K562 (cell line): ENCODE data around the gene LGR6. TPM values are rescaled to one million over a fixed set of nuclear protein-coding genes. Genes with fewer than 3 reads are reported as not detected.

Source experiments
- ATAC-seq: fragments of 200-7000 bp; cut with Tn5 transposase; 3 replicates; pipeline ENCODE4 v1.9.1; 2020; ENCODE audit warnings: moderate library complexity
- BruUV-seq: library from RNA; stranded (reverse); fragments of 400-500 nt; replicated peaks from 2 replicates; lab custom pipeline; 2021; lab: Mats Ljungman, UMichigan
- CTCF ChIA-PET: fragments of 300-600 bp; formaldehyde crosslinking; extraction: SDS; loops from one replicate; lab custom pipeline; 2021; ENCODE audit warnings: low intra/inter-chr PET ratio; lab: Yijun Ruan, JAX
- POLR2A ChIA-PET: fragments of 300-600, 350-650 bp; sonication (Branson Sonifier 250); formaldehyde crosslinking; extraction: SDS; loops from one replicate; lab custom pipeline; 2021; ENCODE audit warnings: antibody characterized with exemption, inconsistent platforms; lab: Yijun Ruan, JAX
- DNase-seq, 4 experiments: peaks; one replicate each; pipeline versions ENCODE4 v3.0.0 to v3.0.0-alpha.2; 2011 to 2018; ENCODE audit warnings: low spot score in 3 of 4, mixed read lengths in 3 of 4; ENCODE audit errors: extremely low read depth in 1 of 4
- FAIRE-seq: peaks from 2 replicates; lab custom pipeline; 2011; peaks lifted over from hg19 to GRCh38; lab: Jason Lieb, UNC
- H2AFZ ChIP-seq: 2 replicates; pipeline ENCODE4 v1.6.0; 2011; ENCODE audit warnings: low read depth, low read length, control low read depth, inconsistent platforms
- H3K27ac ChIP-seq: fragments of 200-600 bp; 3 replicates; pipeline ENCODE4 v1.8.0; 2011; ENCODE audit warnings: low read depth, mild to moderate bottlenecking, control low read depth, inconsistent platforms, low read length, moderate library complexity, mixed read lengths; ENCODE audit errors: extremely low read depth
- H3K27me3 ChIP-seq, 2 experiments: fragments of 300-600 bp in 1 of 2; 2 replicates in 1 of 2; 3 replicates in 1 of 2; pipeline versions ENCODE4 v1.6.0 to v1.8.0; 2011; ENCODE audit warnings: inconsistent platforms in 2 of 2, low read length in 2 of 2, mild to moderate bottlenecking in 1 of 2, mixed read lengths in 1 of 2, moderate library complexity in 1 of 2; ENCODE audit not compliant: control insufficient read depth in 2 of 2, insufficient read depth in 2 of 2
- H3K36me3 ChIP-seq: fragments of 300-600 bp; 3 replicates; pipeline ENCODE4 v1.8.0; 2011; ENCODE audit warnings: mild to moderate bottlenecking, low read length, inconsistent platforms; ENCODE audit not compliant: control insufficient read depth, insufficient read depth
- H3K4me1 ChIP-seq, 2 experiments: fragments of 200-600 bp in 1 of 2; replicated peaks in 1 of 2; 2 replicates in 1 of 2; 3 replicates in 1 of 2; pipeline versions ENCODE4 v1.5.1 to v1.8.0; 2011; ENCODE audit warnings: inconsistent platforms in 2 of 2, low read length in 2 of 2, mild to moderate bottlenecking in 1 of 2, mixed read lengths in 1 of 2, moderate library complexity in 1 of 2; ENCODE audit not compliant: control insufficient read depth in 2 of 2, insufficient read depth in 2 of 2
- H3K4me2 ChIP-seq: 2 replicates; pipeline ENCODE4 v1.6.1; 2011; ENCODE audit warnings: low read length, control low read depth, inconsistent platforms, mixed read lengths; ENCODE audit not compliant: insufficient read depth
- H3K4me3 ChIP-seq: fragments of 200-600 bp; sonication (generic), shearing (Covaris generic); 2 replicates; pipeline ENCODE4 v1.5.1; 2016; ENCODE audit warnings: control low read depth, inconsistent platforms
- H3K79me2 ChIP-seq: fragments of 200-600 bp; 3 replicates; pipeline ENCODE4 v1.8.0; 2011; ENCODE audit warnings: low read length, inconsistent platforms; ENCODE audit not compliant: control insufficient read depth, insufficient read depth
- H3K9ac ChIP-seq, 2 experiments: 2 replicates each; pipeline versions ENCODE4 v1.6.0 to v1.6.1; 2011; ENCODE audit warnings: low read depth in 2 of 2, low read length in 2 of 2, control low read depth in 1 of 2, inconsistent platforms in 1 of 2, mild to moderate bottlenecking in 1 of 2, mixed read lengths in 1 of 2; ENCODE audit not compliant: insufficient read depth in 1 of 2
- H3K9me1 ChIP-seq: one replicate; pipeline ENCODE4 v1.6.0; 2011; ENCODE audit warnings: inconsistent platforms, mild to moderate bottlenecking, low read length, moderate library complexity; ENCODE audit not compliant: control insufficient read depth, insufficient read depth
- H3K9me3 ChIP-seq: replicated peaks from 2 replicates; pipeline ENCODE4 v1.5.1; 2011; ENCODE audit warnings: low read depth, low read length, inconsistent platforms; ENCODE audit not compliant: control insufficient read depth, insufficient read depth
- H4K20me1 ChIP-seq: replicated peaks from 2 replicates; pipeline ENCODE4 v1.6.1; 2011; ENCODE audit warnings: low read length, inconsistent platforms, mixed read lengths; ENCODE audit not compliant: control insufficient read depth, insufficient read depth
- POU5F1 ChIP-seq: fragments of 150-350 bp; IDR thresholded peaks from 2 replicates; pipeline ENCODE4 v1.6.1; 2014; ENCODE audit warnings: borderline replicate concordance, low read length, low read depth, mild to moderate bottlenecking; ENCODE audit not compliant: partially characterized antibody
- RAD51 ChIP-seq: fragments of 450-650 bp; IDR thresholded peaks from 2 replicates; pipeline ENCODE4 v1.7.1; 2016; ENCODE audit warnings: low read depth, mild to moderate bottlenecking, borderline replicate concordance
- SPI1 ChIP-seq: IDR thresholded peaks from 2 replicates; pipeline ENCODE4 v1.6.1; 2011; ENCODE audit warnings: low read depth, low read length, control low read depth, borderline replicate concordance
- ZFP30 ChIP-seq: fragments of 250-450 bp; sonication (Bioruptor Pico); IDR thresholded peaks from 2 replicates; pipeline ENCODE4 v1.8.0; 2022; ENCODE audit warnings: moderate library complexity, mild to moderate bottlenecking, inconsistent platforms, borderline replicate concordance
- ZNF263 ChIP-seq: sonication (generic); formaldehyde crosslinking; IDR thresholded peaks from 2 replicates; pipeline ENCODE4 v1.8.0; 2022; ENCODE audit warnings: mild to moderate bottlenecking, missing genetic modification reagents, borderline replicate concordance
- ZNF311 ChIP-seq: fragments of 250-450 bp; sonication (Bioruptor Pico); IDR thresholded peaks from 2 replicates; pipeline ENCODE4 v1.4.0; 2020; ENCODE audit warnings: mild to moderate bottlenecking, moderate library complexity
- ZNF699 ChIP-seq: fragments of 250-450 bp; sonication (Bioruptor Pico); IDR thresholded peaks from 2 replicates; pipeline ENCODE4 v1.8.0; 2021; ENCODE audit warnings: mild to moderate bottlenecking, moderate library complexity; ENCODE audit not compliant: insufficient replicate concordance
- WGBS: fragments of 100-300 bp; shearing (Covaris generic); methylation state at CpG from one replicate; pipeline ENCODE4 v1.1.6; 2016; ENCODE audit warnings: low coverage, mixed read lengths; ENCODE audit not compliant: insufficient coverage; ENCODE audit errors: missing lambda C conversion rate; 5-methylcytosine and 5-hydroxymethylcytosine counted together
- in situ Hi-C: fragments of 300-500 bp; cut with MboI; formaldehyde crosslinking; loops from 4 replicates; pipeline ENCODE4 v1.15.0; 2018; ENCODE audit warnings: inconsistent platforms, mixed read lengths
- intact Hi-C: fragments of 100-400 bp; cut with micrococcal nuclease; formaldehyde crosslinking; loops from 2 replicates; pipeline ENCODE4 v1.14.2; 2022
- polyA plus RNA-seq, 8 experiments: library from polyadenylated mRNA; depleted of rRNA in 4 of 8; stranded (reverse) in 5 of 8; unstranded in 3 of 8; fragments of >200 nt; fragmentation: Nextera tagmentation in 2 of 8; fragmentation: Illumina TruSeq in 1 of 8; extraction: Ambion mirVana in 2 of 8; extraction: Trizol in 1 of 8; gene quantifications; 2 replicates each; pipeline versions ENCODE4 v1.2.1 to v1.2.3, GENCODE V29; 2011 to 2014; ENCODE audit warnings: inconsistent platforms in 1 of 8, missing spikeins in 1 of 8
- total RNA-seq, 7 experiments: library from RNA; depleted of rRNA in 6 of 7; stranded (reverse); fragments of >200 nt in 6 of 7; fragmentation: Illumina TruSeq in 2 of 7; extraction: Trizol in 2 of 7; gene quantifications; 2 replicates each; pipeline versions ENCODE4 v1.2.1 to v1.2.3, GENCODE V29; 2011 to 2021; ENCODE audit warnings: low replicate concordance in 1 of 7

LGR6 gene
- total and polyA plus RNA-seq, 9 of the 15 experiments (the other 6 are each of a cell fraction or from before 2014, with no cell fraction given): 0.01 to 0.54 (median 0.17) TPM; not detected in 1

DNA sequence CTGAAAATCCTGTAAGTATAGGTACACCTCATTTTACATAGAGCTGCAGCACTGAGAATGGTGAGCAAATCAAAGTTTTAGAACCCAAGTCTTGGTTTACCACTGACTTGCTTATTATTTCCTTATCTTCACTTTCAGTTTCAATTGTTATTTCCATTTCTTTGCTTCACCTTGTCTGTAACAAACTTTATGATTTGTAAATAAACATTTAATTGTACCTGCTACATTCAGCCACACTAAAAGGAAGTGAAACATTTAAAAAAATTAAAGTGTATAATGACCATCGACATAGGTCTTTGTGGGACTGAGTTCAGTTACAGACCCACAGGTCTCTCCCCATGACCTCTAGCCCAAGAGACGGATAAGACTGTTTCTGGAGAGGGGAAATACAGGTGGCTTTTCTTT lies 34.4 kb downstream of the LGR6 start:
- H3K9ac ChIP-seq: no peak overlapping the region
- peaks cover 59 to 74% of the 10 kb centered on the region in 2 experiments for H3K27me3 ChIP-seq
- intact Hi-C loops: no loop called here
- H4K20me1 ChIP-seq: peaks cover 4% of the 10 kb centered on the region; the same call in 1 of the 2 replicates
- ChIA-PET CTCF (no interaction called here), POLR2A (no interaction called here)
- H2AFZ ChIP-seq: no peak overlapping the region
- H3K27ac ChIP-seq: no peak overlapping the region
- no peaks in the 10 kb centered on the region for H3K9me1 ChIP-seq
- in situ Hi-C loops: no loop called here
- H3K4me3 ChIP-seq: no peak overlapping the region
- DNase-seq: no peak
- H3K79me2 ChIP-seq: no peaks in the 10 kb centered on the region
- WGBS: 0% methylated on average over 2 of the region's 2 CpGs
- no TSS peak for BruUV-seq
- no peaks in the 10 kb centered on the region for H3K4me1 ChIP-seq
- H3K4me2 ChIP-seq: no peak overlapping the region
- no peak for TF ChIP-seq ZFP30 (CRISPR knock-in tag)
- no peak for TF ChIP-seq POU5F1
- no peak for TF ChIP-seq ZNF699 (CRISPR knock-in tag)
- TF ChIP-seq RAD51: no peak
- no peak for TF ChIP-seq SPI1
- TF ChIP-seq ZNF263 (CRISPR knock-in tag): no peak
- no peak for TF ChIP-seq ZNF311 (CRISPR knock-in tag)
- no peaks in the 10 kb centered on the region for H3K36me3 ChIP-seq
- no peak for FAIRE-seq
- ATAC-seq: no peak
- no peaks in the 10 kb centered on the region for H3K9me3 ChIP-seq
